KOPT-K1 (cell line): ENCODE measurements around the gene CES5A.
"Not testable (repeated sequence)": the region's sequence is repeated elsewhere in the genome, so short reads cannot be mapped to it uniquely, and the experiment has no call there.

ENCODE experiments used
- H3K27ac ChIP-seq: fragments of 200-600 bp; sonication (generic); 2 replicates; pipeline ENCODE4 v1.5.1; 2016; ENCODE audit warnings: antibody characterized with exemption, mild to moderate bottlenecking, low read depth, low read length; ENCODE audit not compliant: poor library complexity, severe bottlenecking
- H3K36me3 ChIP-seq: fragments of 200-600 bp; sonication (generic); 2 replicates; pipeline ENCODE4 v1.5.1; 2017; ENCODE audit warnings: antibody characterized with exemption, mild to moderate bottlenecking, low read length, moderate library complexity; ENCODE audit not compliant: insufficient read depth
- H3K9me3 ChIP-seq: fragments of 200-600 bp; sonication (generic); 2 replicates; pipeline ENCODE4 v1.5.1; 2017; ENCODE audit warnings: antibody characterized with exemption, low read length, mild to moderate bottlenecking; ENCODE audit not compliant: insufficient read depth, poor library complexity, severe bottlenecking

The CES5A gene

GRCh38 chr16:55875273-55875672, at the start of gene CES5A:
Gene CES5A, minus strand, starts transcription at chr16:55875373. Its CDS starts 152 bp downstream, at chr16:55875221.
- no peak within 1 kb of the TSS for H3K27ac ChIP-seq

GRCh38 chr16:55922662-55923061, 47.5 kb upstream of the CES5A start:
- no peaks in the 10 kb centered on the region for H3K36me3 ChIP-seq
- no peak overlapping the region for H3K27ac ChIP-seq
- H3K9me3 ChIP-seq = no peaks in the 10 kb centered on the region

More at GRCh38 chr16:55875273-55875672, at the start of gene CES5A:
- Histone ChIP-seq H3K36me3 (no peaks in the 10 kb centered on the region), H3K9me3 (no peaks in the 10 kb centered on the region)

GRCh38 chr16:55917373-55918160, 42.4 kb upstream of the CES5A start:
- Histone ChIP-seq H3K9me3 (no peaks in the 10 kb centered on the region), H3K36me3 (no peaks in the 10 kb centered on the region), H3K27ac (no peak overlapping the region)

- Histone ChIP-seq H3K9me3 (no peaks in the 10 kb centered on the region), H3K27ac (no peak overlapping the region), H3K36me3 (no peaks in the 10 kb centered on the region)
Observed at GRCh38 chr16:55915096-55915827, 40.1 kb upstream of the CES5A start.

GRCh38 chr16:55914383-55914782, 39.2 kb upstream of the CES5A start:
- H3K36me3 ChIP-seq = no peaks in the 10 kb centered on the region
- no peaks in the 10 kb centered on the region for H3K9me3 ChIP-seq
- H3K27ac ChIP-seq = no peak overlapping the region

- no peak overlapping the region for H3K27ac ChIP-seq
- no peaks in the 10 kb centered on the region for H3K9me3 ChIP-seq
- H3K36me3 ChIP-seq = no peaks in the 10 kb centered on the region
Observed at GRCh38 chr16:55913716-55914115, 38.5 kb upstream of the CES5A start.

- H3K9me3 ChIP-seq, H3K27ac ChIP-seq: not testable (repeated sequence)
Observed at GRCh38 chr16:55913121-55913520, 37.9 kb upstream of the CES5A start.

GRCh38 chr16:55912022-55912421, 36.8 kb upstream of the CES5A start:
- Histone ChIP-seq H3K27ac (no peak overlapping the region), H3K36me3 (no peaks in the 10 kb centered on the region), H3K9me3 (no peaks in the 10 kb centered on the region)

More at GRCh38 chr16:55913121-55913520, 37.9 kb upstream of the CES5A start:
- H3K36me3 ChIP-seq = not testable (repeated sequence)

GRCh38 chr16:55911616-55912015, 36.4 kb upstream of the CES5A start:
- no peaks in the 10 kb centered on the region for H3K36me3 ChIP-seq
- H3K9me3 ChIP-seq = no peaks in the 10 kb centered on the region
- no peak overlapping the region for H3K27ac ChIP-seq

GRCh38 chr16:55909876-55910275, 34.7 kb upstream of the CES5A start:
- H3K36me3 ChIP-seq = no peaks in the 10 kb centered on the region
- no peak overlapping the region for H3K27ac ChIP-seq
- H3K9me3 ChIP-seq = no peaks in the 10 kb centered on the region

GRCh38 chr16:55908641-55909040, 33.5 kb upstream of the CES5A start:
- Histone ChIP-seq H3K9me3 (peaks cover 9% of the 10 kb centered on the region), H3K36me3 (no peaks in the 10 kb centered on the region), H3K27ac (no peak overlapping the region)

GRCh38 chr16:55907661-55908060, 32.5 kb upstream of the CES5A start:
- no peak overlapping the region for H3K27ac ChIP-seq
- peaks cover 13% of the 10 kb centered on the region for H3K9me3 ChIP-seq

GRCh38 chr16:55906123-55906522, 30.9 kb upstream of the CES5A start:
- peaks cover 13% of the 10 kb centered on the region for H3K9me3 ChIP-seq
- no peaks in the 10 kb centered on the region for H3K36me3 ChIP-seq
- H3K27ac ChIP-seq = no peak overlapping the region

More at GRCh38 chr16:55907661-55908060, 32.5 kb upstream of the CES5A start:
- no peaks in the 10 kb centered on the region for H3K36me3 ChIP-seq

- Histone ChIP-seq H3K36me3 (no peaks in the 10 kb centered on the region), H3K9me3 (peaks cover 13% of the 10 kb centered on the region), H3K27ac (no peak overlapping the region)
Observed at GRCh38 chr16:55905651-55906050, 30.5 kb upstream of the CES5A start.

- H3K36me3 ChIP-seq = no peaks in the 10 kb centered on the region
Observed at GRCh38 chr16:55901566-55902217, 26.5 kb upstream of the CES5A start.

More at GRCh38 chr16:55901566-55902217, 26.5 kb upstream of the CES5A start:
- peaks cover 13% of the 10 kb centered on the region for H3K9me3 ChIP-seq
- no peak overlapping the region for H3K27ac ChIP-seq
